Measurements from ENCODE around the gene B3GALNT1.
A peak's percentile ranks its signal among the peaks of the same experiment; 100 is the strongest.

B3GALNT1 gene

DNA sequence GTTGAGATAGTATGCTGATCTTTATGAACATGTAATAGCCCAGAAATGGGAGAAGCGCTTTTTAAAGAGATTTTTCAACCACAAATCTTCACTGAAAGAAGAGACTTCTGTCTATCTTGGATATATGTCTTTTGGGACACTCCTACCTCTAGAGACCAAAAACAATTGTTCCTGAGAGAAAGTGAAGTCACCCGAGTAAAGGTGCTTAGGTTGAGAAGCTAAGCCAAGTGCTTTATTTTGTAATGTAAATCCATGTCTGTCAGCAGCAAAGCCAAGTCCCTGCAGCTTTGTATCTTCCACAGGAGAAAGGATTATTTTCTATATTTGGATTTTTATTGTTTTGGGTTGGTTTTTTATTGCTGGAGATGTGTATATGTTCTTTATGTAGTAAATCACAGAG is 32.1 kb upstream of the B3GALNT1 start:
- Histone ChIP-seq H3K9me3 (ENCODE audit: low read depth, low read length) (no peaks in the 10 kb centered on the region), H3K9ac (ENCODE audit: insufficient read length) (no peak overlapping the region), H3K36me3 (ENCODE audit: insufficient read depth, low read length) (no peaks in the 10 kb centered on the region), H3K4me3 (no peak overlapping the region), H3K27ac (no peak overlapping the region)
- DNase-seq (ENCODE audit: low read depth, low spot score): no peak
- no peak for TF ChIP-seq EZH2 (IDR thresholded peaks at IDR 0.05)
- no peak for TF ChIP-seq FOXP2 (optimal IDR thresholded peaks at IDR 0.05; ENCODE audit: control extremely low read depth, extremely low read length, insufficient read depth)
- TF ChIP-seq POLR2AphosphoS5 (IDR thresholded peaks at IDR 0.05; ENCODE audit: borderline replicate concordance, low read depth, low read length): no peak

DNA sequence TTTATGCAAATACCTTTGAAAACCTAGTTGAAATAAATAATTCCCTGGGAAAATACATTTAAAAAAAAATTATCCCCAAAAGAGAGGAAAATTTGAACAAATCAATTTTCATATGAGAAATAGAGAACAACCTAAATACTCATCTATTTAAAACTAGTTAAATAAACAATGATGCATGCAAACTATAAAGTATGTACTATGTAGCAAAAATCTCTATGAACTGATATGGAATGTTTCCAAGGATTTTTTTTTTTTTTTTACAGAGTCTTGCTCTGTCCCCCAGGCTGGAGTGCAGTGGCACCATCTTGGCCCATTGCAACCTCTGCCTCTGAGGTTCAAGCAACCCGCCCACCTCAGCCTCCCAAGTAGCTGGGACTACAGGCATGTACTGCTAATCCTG is 27.2 kb upstream of the B3GALNT1 start:
- TF ChIP-seq POLR2AphosphoS5 (IDR thresholded peaks at IDR 0.05; ENCODE audit: borderline replicate concordance, low read depth, low read length) (no peak), FOXP2 (optimal IDR thresholded peaks at IDR 0.05; ENCODE audit: control extremely low read depth, extremely low read length, insufficient read depth) (no peak), EZH2 (IDR thresholded peaks at IDR 0.05) (no peak)
- no peak overlapping the region for H3K9ac ChIP-seq (ENCODE audit: insufficient read length)
- no peak overlapping the region for H3K4me3 ChIP-seq
- H3K36me3 ChIP-seq (ENCODE audit: insufficient read depth, low read length): no peaks in the 10 kb centered on the region
- no peak overlapping the region for H3K27ac ChIP-seq
- no peaks in the 10 kb centered on the region for H3K9me3 ChIP-seq (ENCODE audit: low read depth, low read length)
- DNase-seq (ENCODE audit: low read depth, low spot score): no peak

DNA sequence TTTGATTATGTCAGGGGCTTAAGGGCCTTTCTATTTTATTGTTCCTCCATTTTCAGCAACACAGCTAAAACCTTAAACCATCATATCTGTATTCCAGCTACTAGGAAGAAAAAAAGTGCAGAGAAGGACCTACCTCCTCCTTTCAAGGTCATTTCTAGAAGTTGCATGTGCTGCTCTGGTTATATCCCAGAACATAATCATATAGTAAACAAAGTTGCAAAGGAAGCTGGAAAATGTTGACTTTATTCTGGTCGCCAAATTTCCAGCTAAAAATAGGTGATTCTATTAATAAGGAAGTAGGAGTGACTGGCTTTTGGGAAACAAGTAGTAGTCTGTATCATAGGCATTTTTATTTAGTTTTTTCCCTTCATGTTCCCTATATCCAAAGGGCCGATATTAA is 21.3 kb upstream of the B3GALNT1 start:
- H3K4me3 ChIP-seq: no peak overlapping the region
- H3K27ac ChIP-seq: no peak overlapping the region
- no peak overlapping the region for H3K9ac ChIP-seq (ENCODE audit: insufficient read length)
- TF ChIP-seq EZH2 (IDR thresholded peaks at IDR 0.05): no peak
- TF ChIP-seq POLR2AphosphoS5 (IDR thresholded peaks at IDR 0.05; ENCODE audit: borderline replicate concordance, low read depth, low read length): no peak
- no peak for TF ChIP-seq FOXP2 (optimal IDR thresholded peaks at IDR 0.05; ENCODE audit: control extremely low read depth, extremely low read length, insufficient read depth)
- no peaks in the 10 kb centered on the region; the same call in 1 of the 2 replicates for H3K36me3 ChIP-seq (ENCODE audit: insufficient read depth, low read length)
- no peak for DNase-seq (ENCODE audit: low read depth, low spot score)
- H3K9me3 ChIP-seq (ENCODE audit: low read depth, low read length): peaks cover 8% of the 10 kb centered on the region; the same call in 1 of the 2 replicates

DNA sequence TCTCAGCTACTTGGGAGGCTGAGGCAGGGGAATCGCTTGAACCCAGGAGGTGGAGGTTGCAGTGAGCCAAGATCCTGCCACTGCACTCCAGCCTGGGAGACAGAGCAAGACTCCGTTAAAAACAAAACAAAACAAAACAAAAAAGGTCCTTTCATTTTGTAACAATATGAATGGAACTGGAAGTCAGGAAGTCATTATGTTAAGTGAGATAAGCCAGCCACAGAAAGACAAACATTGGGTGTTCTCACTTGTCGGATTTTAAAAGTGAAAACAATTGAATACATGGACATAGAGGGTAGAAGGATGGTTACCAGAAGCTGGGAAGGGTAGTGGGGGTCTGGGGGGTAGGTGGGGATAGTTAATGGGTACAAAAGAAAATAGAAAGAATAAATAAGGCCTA is 12.5 kb upstream of the B3GALNT1 start:
- Histone ChIP-seq H3K4me3 (no peak overlapping the region), H3K9ac (ENCODE audit: insufficient read length) (no peak overlapping the region), H3K36me3 (ENCODE audit: insufficient read depth, low read length) (no peaks in the 10 kb centered on the region), H3K9me3 (ENCODE audit: low read depth, low read length) (0 out of 2 replicates have a peak, but pooled peaks cover 3% of the 10 kb centered on the region), H3K27ac (no peak overlapping the region)
- DNase-seq (ENCODE audit: low read depth, low spot score): no peak
- TF ChIP-seq FOXP2 (optimal IDR thresholded peaks at IDR 0.05; ENCODE audit: control extremely low read depth, extremely low read length, insufficient read depth) (no peak), POLR2AphosphoS5 (IDR thresholded peaks at IDR 0.05; ENCODE audit: borderline replicate concordance, low read depth, low read length) (no peak), EZH2 (IDR thresholded peaks at IDR 0.05) (no peak)

DNA sequence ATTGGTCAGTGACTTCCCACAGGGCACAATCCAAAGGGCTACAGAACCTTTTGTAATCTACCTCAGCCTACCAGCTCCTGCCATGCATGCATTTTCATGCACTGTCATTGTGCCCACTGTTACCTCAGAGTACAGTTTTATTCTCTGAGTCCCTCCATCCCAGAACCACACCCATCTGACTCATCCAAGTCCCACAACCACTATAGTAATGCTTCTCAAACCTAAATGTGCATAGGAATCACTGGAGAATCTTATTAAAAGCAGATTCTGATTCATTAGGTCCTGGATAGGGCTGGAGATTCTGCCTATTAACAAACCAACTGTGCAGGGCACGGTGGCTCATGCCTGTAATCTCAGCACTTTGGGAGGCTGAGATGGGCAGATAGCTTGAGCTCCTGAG is 3.7 kb upstream of the B3GALNT1 start:
- Histone ChIP-seq H3K9me3 (ENCODE audit: low read depth, low read length) (no peaks in the 10 kb centered on the region), H3K36me3 (ENCODE audit: insufficient read depth, low read length) (no peaks in the 10 kb centered on the region), H3K27ac (no peak overlapping the region), H3K4me3 (no peak overlapping the region), H3K9ac (ENCODE audit: insufficient read length) (no peak overlapping the region)
- DNase-seq (ENCODE audit: low read depth, low spot score): no peak
- TF ChIP-seq EZH2 (IDR thresholded peaks at IDR 0.05): no peak
- no peak for TF ChIP-seq POLR2AphosphoS5 (IDR thresholded peaks at IDR 0.05; ENCODE audit: borderline replicate concordance, low read depth, low read length)
- TF ChIP-seq FOXP2 (optimal IDR thresholded peaks at IDR 0.05; ENCODE audit: control extremely low read depth, extremely low read length, insufficient read depth): no peak

DNA sequence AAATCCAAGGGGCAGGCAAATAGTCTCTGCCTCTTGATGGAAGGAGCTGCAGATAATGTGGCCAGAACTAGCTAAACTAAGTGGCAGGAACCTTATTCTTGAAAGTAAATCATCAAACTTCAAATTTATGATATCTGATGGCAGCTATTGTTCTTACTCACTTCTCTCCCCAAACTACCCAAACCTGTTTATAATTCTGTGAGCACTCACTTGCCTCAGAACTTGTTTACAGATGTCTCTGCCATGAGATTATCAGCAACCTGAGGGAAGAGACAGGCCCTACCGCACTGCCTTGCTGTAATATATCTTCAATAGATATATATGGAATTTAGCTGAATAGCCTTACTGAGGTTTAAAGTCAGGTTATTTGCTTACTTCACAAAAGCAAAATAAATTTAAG is 2.2 kb upstream of the B3GALNT1 start:
- Histone ChIP-seq H3K9me3 (ENCODE audit: low read depth, low read length) (no peaks in the 10 kb centered on the region), H3K36me3 (ENCODE audit: insufficient read depth, low read length) (no peaks in the 10 kb centered on the region), H3K4me3 (no peak overlapping the region), H3K9ac (ENCODE audit: insufficient read length) (no peak overlapping the region), H3K27ac (no peak overlapping the region)
- TF ChIP-seq FOXP2 (optimal IDR thresholded peaks at IDR 0.05; ENCODE audit: control extremely low read depth, extremely low read length, insufficient read depth): no peak
- no peak for TF ChIP-seq POLR2AphosphoS5 (IDR thresholded peaks at IDR 0.05; ENCODE audit: borderline replicate concordance, low read depth, low read length)
- TF ChIP-seq EZH2 (IDR thresholded peaks at IDR 0.05): no peak
- DNase-seq (ENCODE audit: low read depth, low spot score): no peak

DNA sequence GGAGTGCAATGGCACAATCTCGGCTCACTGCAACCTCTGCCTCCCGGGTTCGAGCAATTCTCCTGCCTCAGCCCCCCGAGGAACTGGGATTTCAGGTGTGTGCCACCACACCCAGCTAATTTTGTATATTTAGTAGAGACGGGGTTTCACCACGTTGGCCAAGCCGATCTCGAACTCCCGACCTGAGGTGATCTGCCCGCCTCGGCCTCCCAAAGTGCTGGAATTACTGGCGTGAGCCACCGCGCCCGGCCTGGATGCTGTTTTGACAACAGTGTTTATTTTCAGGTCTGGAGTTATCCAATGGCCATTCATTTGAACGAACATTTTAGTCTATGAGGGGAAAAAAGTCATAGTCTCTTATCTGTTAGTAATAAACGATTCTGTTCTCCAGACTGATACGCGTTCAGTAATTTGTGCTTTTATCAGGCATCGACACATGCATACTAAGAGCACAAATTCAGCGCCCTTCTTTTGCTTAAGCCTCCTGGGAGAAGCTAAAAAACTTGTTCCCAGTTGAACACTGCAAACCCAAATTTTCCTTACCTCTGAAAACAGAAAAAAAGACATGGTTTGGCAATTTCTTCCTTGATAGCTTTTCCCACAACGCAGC is 1.3 kb downstream of the B3GALNT1 start:
- peak overlapping the region; percentile 74 for H3K4me3 ChIP-seq

DNA sequence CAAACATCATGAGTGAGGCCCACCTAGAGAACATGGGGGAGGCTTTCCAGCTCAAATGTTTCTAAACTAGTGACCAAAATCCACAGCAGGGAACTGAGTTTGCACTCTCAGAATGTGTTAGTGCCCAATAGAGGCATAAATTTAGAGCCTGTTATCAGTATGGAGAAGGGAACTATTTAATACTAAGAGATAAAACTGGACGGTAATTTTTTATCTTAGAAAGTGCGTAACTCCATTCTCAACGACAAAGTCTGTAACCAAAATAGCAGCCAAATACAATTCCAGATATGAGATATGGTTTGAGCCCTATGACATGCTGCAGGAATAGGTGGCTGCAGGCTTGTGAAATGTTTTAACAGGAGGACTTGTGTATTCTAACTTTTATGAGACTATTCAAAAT is 3.5 kb downstream of the B3GALNT1 start:
- TF ChIP-seq POLR2AphosphoS5 (IDR thresholded peaks at IDR 0.05; ENCODE audit: borderline replicate concordance, low read depth, low read length) (no peak), FOXP2 (optimal IDR thresholded peaks at IDR 0.05; ENCODE audit: control extremely low read depth, extremely low read length, insufficient read depth) (no peak), EZH2 (IDR thresholded peaks at IDR 0.05) (no peak)
- H3K36me3 ChIP-seq (ENCODE audit: insufficient read depth, low read length): no peaks in the 10 kb centered on the region

More for the DNA sequence above, 1.3 kb downstream of the B3GALNT1 start:
- Histone ChIP-seq H3K36me3 (ENCODE audit: insufficient read depth, low read length) (no peaks in the 10 kb centered on the region), H3K9ac (ENCODE audit: insufficient read length) (no peak overlapping the region), H3K27ac (no peak overlapping the region), H3K9me3 (ENCODE audit: low read depth, low read length) (no peaks in the 10 kb centered on the region)
- TF ChIP-seq EZH2 (IDR thresholded peaks at IDR 0.05): no peak
- TF ChIP-seq POLR2AphosphoS5 (IDR thresholded peaks at IDR 0.05; ENCODE audit: borderline replicate concordance, low read depth, low read length): no peak
- no peak for TF ChIP-seq FOXP2 (optimal IDR thresholded peaks at IDR 0.05; ENCODE audit: control extremely low read depth, extremely low read length, insufficient read depth)
- no peak for DNase-seq (ENCODE audit: low read depth, low spot score)

DNA sequence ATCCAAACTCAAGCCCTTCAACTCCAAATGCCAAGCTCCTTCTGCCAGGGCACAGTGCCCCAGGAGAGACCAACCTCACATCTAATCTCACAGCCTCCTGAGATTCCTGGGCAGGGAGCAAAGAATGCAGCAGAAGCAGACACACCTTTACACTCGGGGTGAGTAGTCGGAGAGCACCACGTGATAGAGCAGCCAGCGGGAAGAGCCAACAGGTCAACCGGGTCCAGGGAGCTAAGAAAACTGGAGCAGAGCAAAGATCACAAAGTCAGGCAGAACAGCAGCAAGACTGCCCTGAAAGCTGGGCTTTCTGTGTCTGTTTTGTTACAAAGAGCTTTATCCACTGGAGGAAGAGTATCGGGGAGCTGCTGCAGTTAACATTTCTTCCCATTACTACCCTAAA is 4.2 kb downstream of the B3GALNT1 start:
- no peak overlapping the region for H3K9ac ChIP-seq (ENCODE audit: insufficient read length)
- H3K4me3 ChIP-seq: no peak overlapping the region
- no peaks in the 10 kb centered on the region for H3K9me3 ChIP-seq (ENCODE audit: low read depth, low read length)
- H3K36me3 ChIP-seq (ENCODE audit: insufficient read depth, low read length): no peaks in the 10 kb centered on the region
- no peak for DNase-seq (ENCODE audit: low read depth, low spot score)
- no peak for TF ChIP-seq FOXP2 (optimal IDR thresholded peaks at IDR 0.05; ENCODE audit: control extremely low read depth, extremely low read length, insufficient read depth)
- TF ChIP-seq EZH2 (IDR thresholded peaks at IDR 0.05): no peak
- TF ChIP-seq POLR2AphosphoS5 (IDR thresholded peaks at IDR 0.05; ENCODE audit: borderline replicate concordance, low read depth, low read length): no peak
- H3K27ac ChIP-seq: no peak overlapping the region

More for the DNA sequence above, 3.5 kb downstream of the B3GALNT1 start:
- no peak for DNase-seq (ENCODE audit: low read depth, low spot score)
- Histone ChIP-seq H3K9me3 (ENCODE audit: low read depth, low read length) (no peaks in the 10 kb centered on the region), H3K27ac (no peak overlapping the region), H3K9ac (ENCODE audit: insufficient read length) (no peak overlapping the region), H3K4me3 (no peak overlapping the region)

Measured in SK-N-MC (cell line).